ENCODE results near the gene DNAJC18.

Gene DNAJC18

GRCh38 chr5:139403418-139403786 lies 35.9 kb downstream of the DNAJC18 start:
- no peak for DNase-seq (ENCODE audit: low spot score)

GRCh38 chr5:139402561-139403158 lies 36.7 kb downstream of the DNAJC18 start:
- no peak for DNase-seq (ENCODE audit: low spot score)

- no peak for DNase-seq (ENCODE audit: low spot score)
Observed at GRCh38 chr5:139401546-139401945, 37.8 kb downstream of the DNAJC18 start.

GRCh38 chr5:139399501-139400121 lies 39.7 kb downstream of the DNAJC18 start:
- no peak for DNase-seq (ENCODE audit: low spot score)

GRCh38 chr5:139397921-139398320 lies 41.4 kb downstream of the DNAJC18 start:
- no peak for DNase-seq (ENCODE audit: low spot score)

- DNase-seq (ENCODE audit: low spot score): no peak
Observed at GRCh38 chr5:139396691-139397090, 42.6 kb downstream of the DNAJC18 start.

- no peak for DNase-seq (ENCODE audit: low spot score)
Observed at GRCh38 chr5:139395844-139396640, 43.3 kb downstream of the DNAJC18 start.

- DNase-seq (ENCODE audit: low spot score): no peak
Observed at GRCh38 chr5:139394654-139395566, 44.4 kb downstream of the DNAJC18 start, which contains the start of gene PROB1. Gene PROB1 (minus strand): TSS chr5:139395104. CDS start chr5:139395081, 23 bp downstream.

GRCh38 chr5:139394123-139394653 lies 45.1 kb downstream of the DNAJC18 start:
- DNase-seq (ENCODE audit: low spot score): no peak

- DNase-seq (ENCODE audit: low spot score): no peak
Observed at GRCh38 chr5:139393497-139394122, 45.7 kb downstream of the DNAJC18 start.

GRCh38 chr5:139392678-139393496 lies 46.4 kb downstream of the DNAJC18 start:
- peak; percentile 58 for DNase-seq (ENCODE audit: low spot score)

- no peak for DNase-seq (ENCODE audit: low spot score)
Observed at GRCh38 chr5:139392324-139392677, 47.0 kb downstream of the DNAJC18 start.

GRCh38 chr5:139391570-139392323 lies 47.6 kb downstream of the DNAJC18 start:
- DNase-seq (ENCODE audit: low spot score): no peak

GRCh38 chr5:139390639-139391569 lies 48.4 kb downstream of the DNAJC18 start:
- no peak for DNase-seq (ENCODE audit: low spot score)

- no peak for DNase-seq (ENCODE audit: low spot score)
Observed at GRCh38 chr5:139389701-139390638, 49.4 kb downstream of the DNAJC18 start, which contains the start of gene MZB1. Gene MZB1 (minus strand): TSS chr5:139389913. CDS start chr5:139389856, 57 bp downstream.

- no peak for DNase-seq (ENCODE audit: low spot score)
Observed at GRCh38 chr5:139388198-139388821, 51.0 kb downstream of the DNAJC18 start.
